Hippocampal formation (tissue), 2 donors: ENCODE results near the gene MSRB2.
A peak's percentile ranks its signal among the peaks of the same experiment; 100 is the strongest.

Experiments
- DNase-seq, 2 donors: peaks; one replicate each; lab custom pipeline; 2025; lab: John Stamatoyannopoulos, UW

MSRB2 gene

GRCh38 chr10:23111517-23112286 is 16.3 kb downstream of the MSRB2 start:
- DNase-seq, result no peak

- DNase-seq, result no peak
Measured at GRCh38 chr10:23114228-23114850, 19.0 kb downstream of the MSRB2 start.

DNA sequence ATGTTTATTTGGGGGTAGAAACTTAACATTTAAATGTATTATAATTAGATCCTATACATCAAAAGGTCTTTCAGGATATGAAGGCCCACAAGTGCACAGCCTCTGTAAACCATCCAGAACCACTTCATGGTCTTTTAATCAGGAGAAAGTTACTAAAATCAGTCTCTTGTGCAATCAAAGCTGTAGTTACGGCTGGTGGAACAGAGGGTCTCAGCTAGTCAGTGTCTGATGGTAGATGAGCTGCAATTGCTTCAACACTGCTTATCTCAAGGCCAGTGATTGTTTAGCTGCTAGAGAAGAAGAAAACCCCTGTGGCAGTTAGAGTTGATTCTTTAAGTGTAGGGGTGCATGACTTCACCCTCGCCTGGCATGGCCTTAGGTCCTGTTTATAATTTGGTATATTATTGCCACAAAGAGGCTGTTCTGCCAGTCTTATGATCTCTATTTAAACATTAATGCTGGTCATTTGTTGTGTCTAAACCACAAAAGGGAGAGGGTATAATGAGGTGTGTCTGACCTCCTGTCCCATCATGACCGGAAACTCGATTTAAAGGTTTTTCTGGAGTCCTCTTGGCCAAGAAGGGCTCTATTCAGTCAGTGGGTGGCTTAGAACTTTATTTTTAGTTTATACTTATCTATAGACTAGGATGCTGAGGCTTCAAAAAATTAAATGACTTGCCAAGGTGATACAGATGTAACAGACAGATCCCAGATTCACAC is 21.3 kb downstream of the MSRB2 start:
- DNase-seq, result no peak

GRCh38 chr10:23120001-23120934 is 24.9 kb downstream of the MSRB2 start:
- DNase-seq, result peak; percentile 64 to 80

- no peak for DNase-seq
Measured at GRCh38 chr10:23121135-23121534, 25.8 kb downstream of the MSRB2 start.

GRCh38 chr10:23136462-23136861 is 41.1 kb downstream of the MSRB2 start:
- DNase-seq, result no peak

- no peak for DNase-seq
Measured at GRCh38 chr10:23139677-23140076, 44.3 kb downstream of the MSRB2 start.

- no peak for DNase-seq
Measured at GRCh38 chr10:23141995-23142394, 46.6 kb downstream of the MSRB2 start.

- no peak for DNase-seq
Measured at GRCh38 chr10:23146258-23146657, 50.9 kb downstream of the MSRB2 start.

- no peak for DNase-seq
Measured at GRCh38 chr10:23147035-23147434, 51.7 kb downstream of the MSRB2 start.

DNA sequence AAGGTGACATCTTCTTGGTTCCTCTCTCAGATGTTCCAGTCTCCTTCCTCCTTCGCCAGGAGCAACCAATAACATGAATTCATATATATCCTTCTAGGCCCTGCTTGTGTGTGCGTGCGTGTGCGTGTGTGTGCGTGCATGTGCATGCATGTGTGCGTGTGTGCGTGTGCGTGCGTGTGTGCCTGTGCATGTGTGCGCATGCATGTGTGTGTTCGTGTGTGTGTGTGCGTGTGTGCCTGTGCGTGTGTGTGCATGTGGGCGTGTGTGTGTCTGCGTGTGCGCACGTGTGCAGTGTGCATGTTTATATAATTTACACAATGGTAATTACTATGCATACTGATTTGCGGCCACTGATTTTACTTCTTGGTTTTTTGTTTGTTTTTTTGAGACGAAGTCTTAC is 52.8 kb downstream of the MSRB2 start:
- DNase-seq, result no peak

DNA sequence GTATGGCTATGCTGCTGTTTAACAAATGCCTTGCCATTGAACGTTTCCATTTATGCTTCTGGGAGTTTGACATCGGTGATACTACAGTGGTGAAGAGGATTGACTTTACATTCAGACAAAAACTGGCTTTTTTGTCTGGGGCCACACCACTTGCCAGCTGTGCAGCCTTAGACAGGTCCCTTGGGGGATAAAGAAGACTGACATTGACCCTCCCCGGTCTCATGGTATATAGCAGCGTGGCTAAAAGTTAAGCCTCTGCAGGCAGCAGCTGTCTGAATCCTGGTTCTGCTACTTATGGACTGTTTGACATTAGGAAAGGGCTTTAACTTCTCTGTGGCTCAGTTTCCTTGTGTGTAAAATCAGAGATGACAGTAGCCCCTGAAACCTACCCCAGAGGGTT is 54.7 kb downstream of the MSRB2 start:
- no peak for DNase-seq

- no peak for DNase-seq
Measured at GRCh38 chr10:23150610-23151009, 55.2 kb downstream of the MSRB2 start.

GRCh38 chr10:23151071-23151470 is 55.7 kb downstream of the MSRB2 start:
- DNase-seq, result no peak

DNA sequence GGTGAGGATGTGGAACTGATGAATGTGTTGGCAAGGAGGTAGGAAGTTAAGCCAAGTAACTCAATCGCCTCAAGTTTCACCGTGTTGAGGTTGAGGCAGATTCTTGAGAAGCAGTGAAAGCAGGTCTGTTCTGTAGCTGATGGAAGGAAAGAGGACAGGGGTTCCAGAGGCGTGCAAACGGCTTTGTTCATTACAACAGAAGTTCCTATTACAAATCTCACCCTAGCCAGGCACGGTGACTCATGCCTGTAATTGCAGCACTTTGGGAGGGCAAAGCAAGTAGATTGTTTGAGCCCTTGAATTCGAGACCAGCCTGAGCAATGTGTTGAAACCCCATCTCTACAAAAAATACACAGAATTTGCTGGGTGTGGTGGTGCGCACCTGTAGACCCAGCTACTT is 59.8 kb downstream of the MSRB2 start:
- DNase-seq, result no peak

GRCh38 chr10:23156447-23157150 is 61.2 kb downstream of the MSRB2 start:
- no peak for DNase-seq

GRCh38 chr10:23157239-23157681 is 61.9 kb downstream of the MSRB2 start:
- no peak for DNase-seq

- DNase-seq, result peak in 1 of 2 donors; percentile 27
Measured at GRCh38 chr10:23157691-23158369, 62.5 kb downstream of the MSRB2 start.

DNA sequence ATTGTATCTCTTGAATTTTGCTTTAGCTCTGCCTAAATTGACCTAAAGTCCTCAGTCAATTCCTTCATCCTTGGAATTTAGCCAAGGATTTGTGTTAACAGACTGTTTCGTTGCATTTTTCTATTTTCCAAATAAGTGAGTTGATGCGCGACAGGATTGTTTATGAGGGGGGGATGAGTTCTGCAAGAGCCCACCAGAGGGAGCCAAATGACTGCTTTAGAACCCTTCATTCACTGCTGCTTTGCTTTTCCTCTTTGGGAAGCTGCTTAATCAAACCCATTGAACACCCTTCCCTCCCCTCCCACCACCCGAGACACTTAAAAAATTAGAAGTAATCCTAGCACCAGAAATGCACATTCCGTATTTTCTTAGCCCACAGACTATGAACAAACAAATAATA is 63.0 kb downstream of the MSRB2 start:
- DNase-seq, result peak; percentile 32 to 74

- no peak for DNase-seq
Measured at GRCh38 chr10:23171232-23171876, 76.0 kb downstream of the MSRB2 start.
